GM21526 (cell line): Measurements from ENCODE around the gene MED12L.

Experiments used
- ATAC-seq: cut with Tn5 transposase; IDR thresholded peaks from one replicate; pipeline ENCODE4 v1.9.1; 2021; ENCODE audit warnings: moderate library complexity; ENCODE audit not compliant: unreplicated experiment, low FRiP score

The MED12L gene

GRCh38 chr3:151281671-151282324 lies 196.3 kb downstream of the MED12L start:
- no peak for ATAC-seq

- ATAC-seq = peak; percentile 41
Measured at GRCh38 chr3:151282921-151283320, 197.5 kb downstream of the MED12L start.

GRCh38 chr3:151283387-151283786 lies 197.9 kb downstream of the MED12L start:
- no peak for ATAC-seq

GRCh38 chr3:151283907-151284461 lies 198.5 kb downstream of the MED12L start:
- no peak for ATAC-seq

GRCh38 chr3:151285940-151286339 lies 200.5 kb downstream of the MED12L start:
- no peak for ATAC-seq

- ATAC-seq = no peak
Measured at GRCh38 chr3:151289445-151289844, 204.0 kb downstream of the MED12L start.

- no peak for ATAC-seq
Measured at GRCh38 chr3:151290673-151291072, 205.2 kb downstream of the MED12L start.

- ATAC-seq = no peak
Measured at GRCh38 chr3:151293127-151293526, 207.7 kb downstream of the MED12L start.

GRCh38 chr3:151296226-151296625 lies 210.8 kb downstream of the MED12L start:
- ATAC-seq = no peak

- no peak for ATAC-seq
Measured at GRCh38 chr3:151297429-151297828, 212.0 kb downstream of the MED12L start.

- no peak for ATAC-seq
Measured at GRCh38 chr3:151299006-151299405, 213.5 kb downstream of the MED12L start.

- no peak for ATAC-seq
Measured at GRCh38 chr3:151300539-151300938, 215.1 kb downstream of the MED12L start.

- no peak for ATAC-seq
Measured at GRCh38 chr3:151301787-151302186, 216.3 kb downstream of the MED12L start.

GRCh38 chr3:151303751-151304150 lies 218.3 kb downstream of the MED12L start:
- no peak for ATAC-seq

- no peak for ATAC-seq
Measured at GRCh38 chr3:151305060-151305774, 219.8 kb downstream of the MED12L start.

- no peak for ATAC-seq
Measured at GRCh38 chr3:151305775-151306151, 220.3 kb downstream of the MED12L start.

- ATAC-seq = no peak
Measured at GRCh38 chr3:151306168-151306810, 220.8 kb downstream of the MED12L start.

GRCh38 chr3:151307131-151307530 lies 221.7 kb downstream of the MED12L start:
- no peak for ATAC-seq

GRCh38 chr3:151307583-151308488 lies 222.4 kb downstream of the MED12L start:
- no peak for ATAC-seq

GRCh38 chr3:151309566-151309965 lies 224.1 kb downstream of the MED12L start:
- no peak for ATAC-seq
